Adipocyte (in vitro differentiated cells): ENCODE data around the gene IP6K2.

Experiments used
- DNase-seq: peaks from one replicate; pipeline ENCODE4 v3.0.0-alpha.2; 2015; ENCODE audit warnings: low read depth
- H3K27me3 ChIP-seq: replicated peaks from 2 replicates; pipeline ENCODE4 v1.7.0; 2013; ENCODE audit warnings: mild to moderate bottlenecking, low read length, moderate library complexity; ENCODE audit not compliant: control insufficient read depth, insufficient read depth
- H3K36me3 ChIP-seq: 2 replicates; pipeline ENCODE4 v1.7.0; 2013; ENCODE audit warnings: low read length, mild to moderate bottlenecking, moderate library complexity; ENCODE audit not compliant: control insufficient read depth, insufficient read depth, severe bottlenecking
- H3K4me1 ChIP-seq: 2 replicates; pipeline ENCODE4 v1.7.0; 2013; ENCODE audit warnings: mild to moderate bottlenecking, low read length, moderate library complexity; ENCODE audit not compliant: control insufficient read depth, insufficient read depth
- H3K4me3 ChIP-seq: 2 replicates; pipeline ENCODE4 v1.7.0; 2013; ENCODE audit warnings: mild to moderate bottlenecking, low read length, moderate library complexity
- H3K9ac ChIP-seq: 2 replicates; pipeline ENCODE4 v1.7.0; 2013; ENCODE audit warnings: mild to moderate bottlenecking, low read length, moderate library complexity
- H3K9me3 ChIP-seq: 2 replicates; pipeline ENCODE4 v1.7.0; 2013; ENCODE audit warnings: mild to moderate bottlenecking, low read length, moderate library complexity; ENCODE audit not compliant: control insufficient read depth

Gene IP6K2

DNA sequence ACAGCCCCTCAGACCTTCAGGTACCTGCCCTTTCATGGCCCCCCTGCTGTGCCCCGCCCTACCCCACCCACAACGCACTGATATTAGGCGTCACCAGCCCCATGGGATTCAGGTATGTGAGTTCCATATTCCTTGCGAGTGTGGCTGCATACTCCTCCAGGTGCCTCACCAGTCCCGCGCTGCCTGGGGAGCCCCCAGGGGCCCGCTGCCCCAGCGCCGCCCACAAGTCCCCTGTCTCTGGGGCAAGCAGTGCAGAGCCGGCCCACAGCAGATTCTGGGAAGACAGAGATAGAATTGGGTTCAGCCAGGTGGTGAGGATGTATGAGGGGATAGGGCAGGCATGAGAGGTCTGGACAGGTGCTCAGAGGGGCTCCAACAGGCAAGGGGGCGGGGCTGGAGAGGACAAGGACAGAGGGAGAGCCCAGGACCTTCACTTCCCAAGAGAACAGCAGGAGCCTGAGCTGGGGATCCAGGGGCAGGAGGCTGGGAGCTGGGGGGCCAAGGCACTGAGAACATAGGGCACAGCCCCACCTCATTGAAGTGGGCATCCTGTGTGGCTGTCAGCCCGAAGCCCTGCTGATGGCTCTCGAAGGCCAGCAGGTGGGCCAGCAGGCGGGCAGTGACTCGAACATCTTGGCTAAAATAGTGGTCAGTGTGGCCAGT, 68.7 kb downstream of the IP6K2 start:
- H3K4me3 ChIP-seq = no peak overlapping the region
- peaks cover 3% of the 10 kb centered on the region for H3K27me3 ChIP-seq
- H3K9me3 ChIP-seq = no peaks in the 10 kb centered on the region
- H3K36me3 ChIP-seq = no peaks in the 10 kb centered on the region
- H3K9ac ChIP-seq = no peak overlapping the region
- no peak for DNase-seq
- H3K4me1 ChIP-seq = no peaks in the 10 kb centered on the region

GRCh38 chr3:48647714-48648113, 69.3 kb downstream of the IP6K2 start:
- Histone ChIP-seq H3K9me3 (no peaks in the 10 kb centered on the region), H3K4me3 (no peak overlapping the region), H3K4me1 (no peaks in the 10 kb centered on the region), H3K27me3 (peaks cover 3% of the 10 kb centered on the region), H3K9ac (no peak overlapping the region), H3K36me3 (no peaks in the 10 kb centered on the region)
- no peak for DNase-seq

GRCh38 chr3:48644898-48645760, 71.9 kb downstream of the IP6K2 start:
- peaks cover 3% of the 10 kb centered on the region for H3K27me3 ChIP-seq
- H3K4me1 ChIP-seq = no peaks in the 10 kb centered on the region
- H3K36me3 ChIP-seq = no peaks in the 10 kb centered on the region
- no peak for DNase-seq
- H3K4me3 ChIP-seq = no peak overlapping the region
- H3K9ac ChIP-seq = no peak overlapping the region
- H3K9me3 ChIP-seq = no peaks in the 10 kb centered on the region

GRCh38 chr3:48642605-48643004, 74.4 kb downstream of the IP6K2 start:
- H3K9me3 ChIP-seq = no peaks in the 10 kb centered on the region
- no peak overlapping the region for H3K9ac ChIP-seq
- no peak for DNase-seq
- H3K4me3 ChIP-seq = no peak overlapping the region
- H3K36me3 ChIP-seq = no peaks in the 10 kb centered on the region
- H3K27me3 ChIP-seq = no peaks in the 10 kb centered on the region
- H3K4me1 ChIP-seq = no peaks in the 10 kb centered on the region

DNA sequence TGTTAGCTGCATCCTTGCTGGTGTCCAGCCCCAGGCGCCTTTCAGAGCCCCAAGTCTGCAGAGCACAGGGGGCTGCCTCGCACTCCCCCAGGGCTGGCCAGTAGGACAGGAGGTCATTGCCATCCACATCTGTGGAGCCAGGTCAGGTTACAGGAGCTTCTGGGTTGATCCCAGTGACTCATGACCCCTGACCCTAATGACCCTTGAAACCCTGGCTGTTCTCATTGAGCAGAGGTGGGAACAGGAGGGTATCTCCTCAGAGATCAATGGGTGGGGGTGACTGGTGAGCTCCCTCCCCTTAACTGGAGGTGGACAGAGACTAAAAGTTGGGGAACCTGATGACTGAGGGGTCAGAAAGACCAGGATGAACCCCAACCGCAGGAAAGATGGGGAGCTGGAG, 75.6 kb downstream of the IP6K2 start:
- Histone ChIP-seq H3K4me3 (no peak overlapping the region), H3K4me1 (peaks cover 5% of the 10 kb centered on the region), H3K27me3 (no peaks in the 10 kb centered on the region), H3K9me3 (no peaks in the 10 kb centered on the region), H3K9ac (no peak overlapping the region), H3K36me3 (no peaks in the 10 kb centered on the region)
- no peak for DNase-seq

GRCh38 chr3:48639944-48640606, 76.9 kb downstream of the IP6K2 start:
- Histone ChIP-seq H3K4me1 (peaks cover 11% of the 10 kb centered on the region), H3K9me3 (no peaks in the 10 kb centered on the region), H3K27me3 (no peaks in the 10 kb centered on the region), H3K9ac (no peak overlapping the region), H3K36me3 (no peaks in the 10 kb centered on the region), H3K4me3 (no peak overlapping the region)
- DNase-seq = no peak
